GM19324 (cell line): ENCODE data around the gene PPM1J.

ENCODE experiments used
- ATAC-seq: cut with Tn5 transposase; IDR thresholded peaks from one replicate; pipeline ENCODE4 v1.9.1; 2021; ENCODE audit warnings: mild to moderate bottlenecking, moderate library complexity; ENCODE audit not compliant: unreplicated experiment, low FRiP score

PPM1J gene

GRCh38 chr1:112706505-112707220, 8.5 kb downstream of the PPM1J start, which contains the start of gene RHOC:
Gene RHOC, minus strand, starts transcription at chr1:112707127. Its CDS starts 3,328 bp downstream, at chr1:112703799.
- peak; percentile 78 for ATAC-seq

- ATAC-seq: peak; percentile 36
These were observed 10.1 kb downstream of the PPM1J start for GRCh38 chr1:112704934-112705627.

GRCh38 chr1:112704391-112704933, 10.7 kb downstream of the PPM1J start:
- ATAC-seq: no peak

- ATAC-seq: no peak
These were observed 11.4 kb downstream of the PPM1J start for GRCh38 chr1:112703706-112704105.

- no peak for ATAC-seq
These were observed 12.5 kb downstream of the PPM1J start for GRCh38 chr1:112702420-112703261.

DNA sequence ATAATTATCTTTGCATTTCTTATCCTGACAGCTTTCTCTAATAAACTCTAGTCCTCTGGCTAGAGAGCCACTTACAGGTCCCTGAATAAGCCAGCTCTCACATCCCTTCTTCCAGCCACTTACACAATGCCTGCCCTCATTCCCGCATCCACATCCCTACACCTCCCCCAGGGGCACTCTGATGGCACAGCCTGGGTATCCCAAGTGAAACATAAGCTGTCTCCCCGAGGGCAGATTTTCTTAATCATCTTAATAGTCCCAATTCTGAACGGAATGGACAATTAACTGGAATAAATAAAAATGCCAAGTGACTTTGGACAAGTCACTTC, 13.1 kb downstream of the PPM1J start:
- no peak for ATAC-seq

DNA sequence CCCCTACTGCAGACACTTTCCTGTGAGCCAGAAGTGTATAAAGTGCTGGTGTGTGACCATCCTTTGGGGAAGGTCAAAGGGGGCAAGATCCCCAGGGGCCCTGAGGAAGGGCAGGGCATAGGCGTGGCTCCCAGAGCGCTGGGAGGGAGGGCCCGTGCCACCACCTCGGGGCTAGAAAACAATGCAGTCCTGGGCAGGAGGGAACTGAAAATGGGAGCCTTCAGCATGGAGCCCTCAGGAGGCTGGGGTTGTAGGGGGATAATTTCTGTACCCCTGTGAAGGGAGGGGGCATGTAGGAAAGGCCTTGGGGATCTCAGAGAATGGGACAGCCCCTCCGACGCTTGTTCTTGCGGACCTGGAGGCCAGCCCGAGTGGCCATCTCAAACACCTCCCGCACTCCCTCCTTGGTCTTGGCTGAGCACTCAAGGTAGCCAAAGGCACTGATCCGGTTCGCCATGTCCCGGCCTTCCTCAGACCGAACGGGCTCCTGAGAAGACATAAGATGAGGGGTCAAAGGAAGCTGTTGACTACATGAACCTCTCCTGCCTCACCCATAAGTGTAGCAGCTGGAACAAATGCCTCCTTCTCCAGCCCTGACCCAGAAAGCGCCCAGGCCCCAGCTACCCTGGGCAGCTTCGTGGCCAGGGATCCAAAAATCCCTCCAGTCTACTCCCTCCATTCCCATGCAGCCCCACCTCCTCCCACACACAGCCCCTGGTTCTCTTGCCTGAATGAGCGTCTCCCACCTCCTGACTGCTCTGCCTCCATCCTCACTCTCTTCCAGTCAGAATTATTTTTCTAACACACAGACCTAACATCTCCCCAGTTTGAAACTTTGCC, 13.7 kb downstream of the PPM1J start:
- no peak for ATAC-seq

- ATAC-seq: peak; percentile 35
These were observed 14.6 kb downstream of the PPM1J start for GRCh38 chr1:112700290-112701226.

- no peak for ATAC-seq
These were observed 15.5 kb downstream of the PPM1J start for GRCh38 chr1:112699425-112700144.

DNA sequence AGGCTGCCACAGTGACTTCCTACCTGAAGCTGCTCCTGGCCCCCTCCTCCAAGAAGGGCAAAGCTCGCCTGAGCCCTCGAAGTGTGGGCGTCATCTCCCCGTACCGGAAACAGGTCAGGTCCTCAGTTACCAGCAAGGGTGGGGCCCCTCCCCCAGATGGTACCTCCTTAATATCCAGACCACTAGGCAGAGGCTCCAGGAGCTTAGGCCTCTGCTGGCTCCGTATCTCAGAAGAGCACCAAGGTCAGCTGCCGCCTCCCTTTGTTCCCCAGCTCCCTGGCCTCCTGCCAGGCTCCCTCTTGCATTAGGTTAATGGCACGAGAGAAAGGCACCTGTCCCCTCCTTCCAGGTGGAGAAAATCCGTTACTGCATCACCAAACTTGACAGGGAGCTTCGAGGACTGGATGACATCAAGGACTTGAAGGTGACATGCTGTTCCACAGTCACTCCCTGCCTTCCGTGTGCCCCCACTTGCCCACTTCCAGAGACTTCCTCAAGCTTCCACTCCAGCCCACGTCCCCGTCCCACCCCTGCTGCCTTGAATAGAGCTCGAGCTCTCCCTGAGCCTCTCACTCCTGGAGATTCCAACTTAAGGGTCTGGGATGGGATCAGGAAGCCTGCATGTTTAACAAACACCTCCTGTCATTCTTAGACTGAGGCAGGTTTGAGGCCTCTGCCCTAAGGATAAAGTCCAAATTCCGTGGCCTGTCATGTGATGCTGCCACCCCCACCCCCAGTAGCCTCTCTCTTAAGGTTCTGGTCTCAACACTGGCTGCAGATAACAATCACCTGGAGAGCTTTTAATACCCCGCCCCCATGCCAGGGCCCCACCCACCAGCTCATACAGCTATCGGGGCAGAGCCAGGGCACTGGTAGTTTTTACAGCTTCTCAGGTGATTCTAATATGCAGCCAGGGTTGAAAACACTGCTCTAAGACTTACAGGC, 16.5 kb downstream of the PPM1J start:
- ATAC-seq: no peak

- no peak for ATAC-seq
These were observed 17.3 kb downstream of the PPM1J start for GRCh38 chr1:112697781-112698201.

DNA sequence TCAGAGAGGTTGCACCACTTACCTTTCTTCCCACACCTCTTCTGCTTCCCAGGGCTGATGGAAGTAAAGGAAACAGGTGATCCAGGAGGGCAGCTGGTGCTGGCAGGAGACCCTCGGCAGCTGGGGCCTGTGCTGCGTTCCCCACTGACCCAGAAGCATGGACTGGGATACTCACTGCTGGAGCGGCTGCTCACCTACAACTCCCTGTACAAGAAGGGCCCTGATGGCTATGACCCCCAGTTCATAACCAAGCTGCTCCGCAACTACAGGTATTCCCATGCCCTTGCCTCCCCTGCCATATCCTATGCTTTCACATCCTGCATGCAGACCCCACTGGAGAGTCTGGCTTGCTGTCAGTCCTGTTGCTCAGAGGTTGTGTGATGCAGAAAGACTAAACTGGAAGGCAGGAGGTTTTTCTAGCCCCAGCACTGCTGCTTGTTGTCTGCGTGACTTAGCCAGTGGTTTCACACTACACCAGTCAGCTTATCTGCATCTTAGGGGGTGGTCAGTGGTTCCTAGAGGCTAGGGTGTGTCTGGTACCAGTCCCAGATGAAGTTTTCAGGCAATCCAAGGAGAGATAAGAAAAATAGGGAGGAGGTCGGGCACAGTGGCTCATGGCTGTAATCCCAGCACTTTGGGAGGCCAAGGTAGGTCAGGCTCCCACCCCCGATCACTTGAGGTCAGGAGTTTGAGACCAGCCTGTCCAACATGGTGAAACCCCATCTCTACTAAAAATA, 18.4 kb downstream of the PPM1J start:
- ATAC-seq: no peak

GRCh38 chr1:112695276-112695675, 19.9 kb downstream of the PPM1J start:
- ATAC-seq: no peak

DNA sequence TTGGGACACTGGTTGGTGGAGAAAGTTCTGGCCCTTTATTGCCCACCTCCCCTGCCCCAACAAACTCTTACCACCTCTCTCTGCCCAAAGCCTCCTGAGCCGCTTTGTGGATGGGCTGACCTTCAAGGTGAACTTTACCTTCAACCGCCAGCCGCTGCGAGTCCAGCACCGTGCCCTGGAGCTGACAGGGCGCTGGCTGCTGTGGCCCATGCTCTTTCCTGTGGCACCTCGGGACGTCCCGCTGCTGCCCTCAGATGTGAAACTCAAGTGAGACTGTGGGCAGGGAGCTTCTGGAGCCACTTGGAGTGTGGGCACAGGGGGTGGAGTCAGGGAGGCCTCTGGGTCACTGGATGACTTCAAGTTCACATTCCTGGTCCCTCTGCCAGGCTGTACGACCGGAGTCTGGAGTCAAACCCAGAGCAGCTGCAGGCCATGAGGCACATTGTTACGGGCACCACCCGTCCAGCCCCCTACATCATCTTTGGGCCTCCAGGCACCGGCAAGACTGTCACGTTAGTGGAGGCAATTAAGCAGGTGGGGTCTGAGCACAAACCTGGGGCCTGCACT, 20.7 kb downstream of the PPM1J start:
- no peak for ATAC-seq

DNA sequence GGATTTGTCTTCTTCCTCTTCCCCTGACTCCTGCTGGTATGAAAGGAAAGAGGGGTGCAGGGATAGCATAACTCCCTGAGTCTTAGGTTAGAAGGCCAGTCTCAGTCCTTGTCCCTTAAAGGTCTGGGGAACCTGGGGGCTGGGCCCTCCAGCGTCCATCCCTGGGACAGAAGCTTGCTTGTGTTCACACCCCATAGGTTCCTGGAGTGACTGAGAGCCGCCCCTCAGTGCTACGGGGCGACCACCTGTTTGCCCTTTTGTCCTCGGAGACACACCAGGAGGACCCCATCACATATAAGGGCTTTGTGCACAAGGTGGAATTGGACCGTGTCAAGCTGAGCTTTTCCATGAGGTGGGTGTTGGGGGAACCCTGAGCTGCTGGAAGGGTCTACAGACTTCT, 21.3 kb downstream of the PPM1J start:
- no peak for ATAC-seq

GRCh38 chr1:112692681-112693080, 22.5 kb downstream of the PPM1J start:
- ATAC-seq: no peak
